Esophagus squamous epithelium (tissue), 4 donors: ENCODE results near the gene JRKL.

Source experiments
- POLR2A ChIP-seq, 4 donors: fragments of 450-650 bp; IDR thresholded peaks; one replicate each; pipeline ENCODE4 v1.6.1; 2017; ENCODE audit warnings: antibody characterized with exemption in 4 of 4, mild to moderate bottlenecking in 4 of 4, moderate library complexity in 3 of 4
- TF ChIP-seq, protein P1 (sequence below), 6 experiments: fragments of 450-650 bp in 4 of 6; fragments of 200-600 bp in 2 of 6; sonication (generic) in 2 of 6; IDR thresholded peaks; one replicate each; pipeline ENCODE4 v1.5.1; 2016 to 2019; ENCODE audit warnings: antibody characterized with exemption in 6 of 6, mild to moderate bottlenecking in 4 of 6, moderate library complexity in 4 of 6

DNA sequence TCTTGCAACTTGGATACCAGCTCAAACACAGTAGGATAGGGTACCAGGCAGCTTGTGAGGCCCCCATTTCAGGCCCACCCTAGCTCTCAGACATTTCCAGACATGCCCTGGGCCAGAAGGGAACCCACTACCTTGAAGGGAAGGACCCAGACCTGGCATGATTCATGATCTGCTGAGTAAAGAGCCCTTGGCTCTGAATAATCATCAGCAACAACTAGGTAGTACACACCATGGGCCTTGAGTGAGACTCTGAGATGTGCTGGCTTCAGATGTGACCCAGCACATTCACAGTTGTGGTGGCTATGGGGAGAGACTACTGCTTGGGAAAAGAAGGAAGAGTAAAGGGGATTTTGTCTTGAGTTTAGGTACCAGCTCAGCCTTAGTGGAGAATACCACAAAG lies 23.6 kb downstream of the JRKL start:
- no peak for TF ChIP-seq POLR2A (IDR thresholded peaks at IDR 0.05)
- TF ChIP-seq, protein P1, sequence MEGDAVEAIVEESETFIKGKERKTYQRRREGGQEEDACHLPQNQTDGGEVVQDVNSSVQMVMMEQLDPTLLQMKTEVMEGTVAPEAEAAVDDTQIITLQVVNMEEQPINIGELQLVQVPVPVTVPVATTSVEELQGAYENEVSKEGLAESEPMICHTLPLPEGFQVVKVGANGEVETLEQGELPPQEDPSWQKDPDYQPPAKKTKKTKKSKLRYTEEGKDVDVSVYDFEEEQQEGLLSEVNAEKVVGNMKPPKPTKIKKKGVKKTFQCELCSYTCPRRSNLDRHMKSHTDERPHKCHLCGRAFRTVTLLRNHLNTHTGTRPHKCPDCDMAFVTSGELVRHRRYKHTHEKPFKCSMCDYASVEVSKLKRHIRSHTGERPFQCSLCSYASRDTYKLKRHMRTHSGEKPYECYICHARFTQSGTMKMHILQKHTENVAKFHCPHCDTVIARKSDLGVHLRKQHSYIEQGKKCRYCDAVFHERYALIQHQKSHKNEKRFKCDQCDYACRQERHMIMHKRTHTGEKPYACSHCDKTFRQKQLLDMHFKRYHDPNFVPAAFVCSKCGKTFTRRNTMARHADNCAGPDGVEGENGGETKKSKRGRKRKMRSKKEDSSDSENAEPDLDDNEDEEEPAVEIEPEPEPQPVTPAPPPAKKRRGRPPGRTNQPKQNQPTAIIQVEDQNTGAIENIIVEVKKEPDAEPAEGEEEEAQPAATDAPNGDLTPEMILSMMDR (IDR thresholded peaks at IDR 0.05) = no peak
